ENCODE results near the gene RAD18.

- TF ChIP-seq EP300 (IDR thresholded peaks at IDR 0.05; ENCODE audit: low read depth) (no peak), CTCF (IDR thresholded peaks at IDR 0.05) (no peak), POLR2A (IDR thresholded peaks at IDR 0.05) (no peak)
Observed at GRCh38 chr3:8838234-8838633, 125.0 kb downstream of the RAD18 start.

All from transverse colon (tissue), 3 donors.